ENCODE measurements around the gene POLD4. TPM values are rescaled to one million over a fixed set of nuclear protein-coding genes. Genes with fewer than 3 reads are reported as not detected.

POLD4 gene
- total RNA-seq, 1 donor: 59.4 TPM

- Histone ChIP-seq H4K20me1 (ENCODE audit: insufficient read depth, low read length) (peaks cover 83% of the 10 kb centered on the region), H2AFZ (ENCODE audit: low read length) (no peak overlapping the region), H3K4me3 (ENCODE audit: insufficient read depth, low read length) (no peak overlapping the region), H3K79me2 (ENCODE audit: insufficient read depth, low read length) (peaks cover 89% of the 10 kb centered on the region), H3K27me3 (ENCODE audit: insufficient read depth, low read length) (no peaks in the 10 kb centered on the region), H3K4me2 (ENCODE audit: insufficient read depth, low read length) (peak overlapping the region; percentile 32), H3K36me3 (ENCODE audit: insufficient read depth, low read length) (peaks cover 38% of the 10 kb centered on the region), H3K9me3 (ENCODE audit: low read depth, low read length) (no peaks in the 10 kb centered on the region), H3K27ac (ENCODE audit: low read depth, low read length) (peak overlapping the region; percentile 55), H3K4me1 (ENCODE audit: insufficient read depth, low read length) (peaks cover 54% of the 10 kb centered on the region)
- no peak for TF ChIP-seq CTCF (IDR thresholded peaks at IDR 0.05; ENCODE audit: extremely low read depth, low read depth, low read length)
- DNase-seq (ENCODE audit: insufficient read length, low spot score, missing footprints): peak; percentile 80
Observed at GRCh38 chr11:67366546-67366945, 13.2 kb upstream of the POLD4 start.

DNA sequence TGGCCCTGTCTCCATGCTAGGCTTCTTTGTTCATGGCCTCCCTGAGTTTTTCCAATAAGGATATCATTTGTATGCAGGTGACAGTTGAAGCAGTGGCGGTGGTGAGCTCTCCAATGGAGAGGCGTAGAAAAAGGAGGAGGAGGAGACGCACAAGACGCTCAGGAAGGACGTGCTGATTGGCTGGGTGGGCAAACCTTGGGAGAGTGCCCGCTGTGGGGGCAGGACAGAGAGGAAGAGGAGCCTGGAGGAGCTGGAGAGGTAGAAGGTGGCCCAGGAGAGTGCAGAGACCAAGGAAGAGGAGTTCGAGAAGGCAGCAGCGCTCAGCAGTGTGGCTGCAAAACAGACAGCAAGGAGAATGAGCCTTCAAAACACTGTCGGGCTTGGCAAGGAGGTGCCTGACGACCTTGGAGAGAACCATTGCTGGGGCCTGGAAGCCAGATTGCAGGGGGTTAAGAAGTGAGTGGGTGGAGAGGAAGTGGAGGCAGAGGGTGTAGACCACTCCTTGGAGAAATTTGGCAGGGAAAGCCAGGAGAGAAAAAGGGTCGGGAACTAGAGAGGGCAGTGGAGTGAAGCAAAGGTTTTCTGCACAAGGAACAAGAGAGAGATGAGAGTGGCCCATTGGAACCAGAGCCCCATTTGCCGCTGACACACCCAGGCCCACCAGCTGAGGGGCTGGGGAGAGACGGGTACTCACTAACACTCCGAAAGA, 12.5 kb upstream of the POLD4 start:
- H3K4me1 ChIP-seq (ENCODE audit: insufficient read depth, low read length): peaks cover 47% of the 10 kb centered on the region
- H3K36me3 ChIP-seq (ENCODE audit: insufficient read depth, low read length): peaks cover 39% of the 10 kb centered on the region
- peak; percentile 39 for DNase-seq (ENCODE audit: insufficient read length, low spot score, missing footprints)
- H3K4me3 ChIP-seq (ENCODE audit: insufficient read depth, low read length): no peak overlapping the region
- peak overlapping the region; percentile 55 for H3K27ac ChIP-seq (ENCODE audit: low read depth, low read length)
- H3K9me3 ChIP-seq (ENCODE audit: low read depth, low read length): no peaks in the 10 kb centered on the region
- no peak for TF ChIP-seq CTCF (IDR thresholded peaks at IDR 0.05; ENCODE audit: extremely low read depth, low read depth, low read length)
- no peaks in the 10 kb centered on the region for H3K27me3 ChIP-seq (ENCODE audit: insufficient read depth, low read length)
- peak overlapping the region; percentile 32 for H3K4me2 ChIP-seq (ENCODE audit: insufficient read depth, low read length)
- peaks cover 87% of the 10 kb centered on the region for H3K79me2 ChIP-seq (ENCODE audit: insufficient read depth, low read length)
- no peak overlapping the region for H2AFZ ChIP-seq (ENCODE audit: low read length)
- H4K20me1 ChIP-seq (ENCODE audit: insufficient read depth, low read length): peaks cover 81% of the 10 kb centered on the region

GRCh38 chr11:67364783-67365722, 11.7 kb upstream of the POLD4 start:
- DNase-seq (ENCODE audit: insufficient read length, low spot score, missing footprints): peak; percentile 77
- no peak for TF ChIP-seq CTCF (IDR thresholded peaks at IDR 0.05; ENCODE audit: extremely low read depth, low read depth, low read length)
- Histone ChIP-seq H3K36me3 (ENCODE audit: insufficient read depth, low read length) (peaks cover 39% of the 10 kb centered on the region), H3K4me3 (ENCODE audit: insufficient read depth, low read length) (no peak overlapping the region), H3K27ac (ENCODE audit: low read depth, low read length) (no peak overlapping the region), H3K27me3 (ENCODE audit: insufficient read depth, low read length) (no peaks in the 10 kb centered on the region), H3K4me2 (ENCODE audit: insufficient read depth, low read length) (no peak overlapping the region), H4K20me1 (ENCODE audit: insufficient read depth, low read length) (peaks cover 74% of the 10 kb centered on the region), H3K4me1 (ENCODE audit: insufficient read depth, low read length) (peaks cover 39% of the 10 kb centered on the region), H2AFZ (ENCODE audit: low read length) (no peak overlapping the region), H3K79me2 (ENCODE audit: insufficient read depth, low read length) (peaks cover 78% of the 10 kb centered on the region), H3K9me3 (ENCODE audit: low read depth, low read length) (no peaks in the 10 kb centered on the region)

- Histone ChIP-seq H3K36me3 (ENCODE audit: insufficient read depth, low read length) (peaks cover 39% of the 10 kb centered on the region), H3K9me3 (ENCODE audit: low read depth, low read length) (no peaks in the 10 kb centered on the region), H3K27ac (ENCODE audit: low read depth, low read length) (no peak overlapping the region), H3K27me3 (ENCODE audit: insufficient read depth, low read length) (no peaks in the 10 kb centered on the region), H4K20me1 (ENCODE audit: insufficient read depth, low read length) (peaks cover 65% of the 10 kb centered on the region), H3K4me1 (ENCODE audit: insufficient read depth, low read length) (peaks cover 30% of the 10 kb centered on the region), H3K4me2 (ENCODE audit: insufficient read depth, low read length) (no peak overlapping the region), H2AFZ (ENCODE audit: low read length) (no peak overlapping the region), H3K4me3 (ENCODE audit: insufficient read depth, low read length) (no peak overlapping the region), H3K79me2 (ENCODE audit: insufficient read depth, low read length) (peaks cover 69% of the 10 kb centered on the region)
- DNase-seq (ENCODE audit: insufficient read length, low spot score, missing footprints): peak; percentile 53
- TF ChIP-seq CTCF (IDR thresholded peaks at IDR 0.05; ENCODE audit: extremely low read depth, low read depth, low read length): no peak
Observed at GRCh38 chr11:67364169-67364568, 10.8 kb upstream of the POLD4 start.
